Upper lobe of right lung (tissue), 1 donor: ENCODE measurements around the gene PDZD8. TPM values are rescaled to one million over a fixed set of nuclear protein-coding genes. Genes with fewer than 3 reads are reported as not detected.

Experiments used
- ATAC-seq: fragments of 200-7000 bp; cut with Tn5 transposase; one replicate; pipeline ENCODE4 v1.9.1; 2020; ENCODE audit warnings: mild to moderate bottlenecking, moderate library complexity
- DNase-seq: peaks from one replicate; pipeline ENCODE4 v3.0.0-alpha.2; 2020
- H3K27ac ChIP-seq: fragments of 200-600 bp; one replicate; pipeline ENCODE4 v1.8.0; 2022
- H3K27me3 ChIP-seq: fragments of 200-600 bp; one replicate; pipeline ENCODE4 v1.8.0; 2022; ENCODE audit warnings: mild to moderate bottlenecking
- H3K36me3 ChIP-seq: fragments of 200-600 bp; one replicate; pipeline ENCODE4 v1.8.0; 2022
- H3K4me1 ChIP-seq: fragments of 200-600 bp; one replicate; pipeline ENCODE4 v1.8.0; 2022
- H3K4me3 ChIP-seq: fragments of 200-600 bp; one replicate; pipeline ENCODE4 v1.8.0; 2022; ENCODE audit warnings: mild to moderate bottlenecking
- H3K9me3 ChIP-seq: fragments of 200-600 bp; one replicate; pipeline ENCODE4 v1.8.0; 2022
- CTCF ChIP-seq: fragments of 200-600 bp; IDR thresholded peaks from one replicate; pipeline ENCODE4 v1.8.0; 2022; ENCODE audit warnings: antibody characterized with exemption
- intact Hi-C: fragments of 100-400 bp; cut with DNase I; formaldehyde crosslinking; loops from one replicate; pipeline ENCODE4 v1.11.0; 2022
- total RNA-seq: library from RNA; stranded (reverse); fragmentation: NEBNext Ultra II Directional; extraction: Animal tissue kit (Norgen Biotek cat#: 25700); gene quantifications from one replicate; pipeline ENCODE4 v1.2.1, GENCODE V29; 2021
- donor health status: DM: no; HTN: yes; CAD: no; lungs with severe emphysema.

PDZD8 gene
- total RNA-seq, 1 donor from 2014 or later, result 38.7 TPM

- H3K27ac ChIP-seq, result no peak overlapping the region
- no peak for DNase-seq
- H3K4me3 ChIP-seq, result no peak overlapping the region
- TF ChIP-seq CTCF, result no peak
- intact Hi-C loops, result no loop called here
- H3K36me3 ChIP-seq, result no peaks in the 10 kb centered on the region
- no peak for ATAC-seq
- H3K9me3 ChIP-seq, result no peaks in the 10 kb centered on the region
- no peaks in the 10 kb centered on the region for H3K27me3 ChIP-seq
- no peaks in the 10 kb centered on the region for H3K4me1 ChIP-seq
Measured at GRCh38 chr10:117277675-117278074, 97.6 kb downstream of the PDZD8 start.

- ATAC-seq (no peak), DNase-seq (no peak)
- Histone ChIP-seq H3K4me3 (no peak overlapping the region), H3K9me3 (no peaks in the 10 kb centered on the region), H3K36me3 (no peaks in the 10 kb centered on the region), H3K27me3 (no peaks in the 10 kb centered on the region), H3K27ac (no peak overlapping the region), H3K4me1 (no peaks in the 10 kb centered on the region)
- no peak for TF ChIP-seq CTCF
- intact Hi-C loops, result no loop called here
Measured at GRCh38 chr10:117275121-117275520, 100.1 kb downstream of the PDZD8 start.

GRCh38 chr10:117274509-117274908, 100.7 kb downstream of the PDZD8 start:
- intact Hi-C loops, result no loop called here
- no peaks in the 10 kb centered on the region for H3K9me3 ChIP-seq
- no peak overlapping the region for H3K4me3 ChIP-seq
- no peaks in the 10 kb centered on the region for H3K27me3 ChIP-seq
- TF ChIP-seq CTCF, result no peak
- DNase-seq, result no peak
- H3K36me3 ChIP-seq, result no peaks in the 10 kb centered on the region
- no peak for ATAC-seq
- H3K4me1 ChIP-seq, result no peaks in the 10 kb centered on the region
- no peak overlapping the region for H3K27ac ChIP-seq

- Histone ChIP-seq H3K9me3 (no peaks in the 10 kb centered on the region), H3K27ac (no peak overlapping the region), H3K4me3 (no peak overlapping the region), H3K27me3 (no peaks in the 10 kb centered on the region), H3K4me1 (no peaks in the 10 kb centered on the region), H3K36me3 (no peaks in the 10 kb centered on the region)
- ATAC-seq, result peak; percentile 46
- intact Hi-C loops, result no loop called here
- DNase-seq, result no peak
- no peak for TF ChIP-seq CTCF
Measured at GRCh38 chr10:117273980-117274379, 101.3 kb downstream of the PDZD8 start.

- intact Hi-C loops, result no loop called here
- H3K4me3 ChIP-seq, result no peak overlapping the region
- no peaks in the 10 kb centered on the region for H3K36me3 ChIP-seq
- no peaks in the 10 kb centered on the region for H3K4me1 ChIP-seq
- H3K27me3 ChIP-seq, result no peaks in the 10 kb centered on the region
- DNase-seq (no peak), ATAC-seq (no peak)
- H3K27ac ChIP-seq, result no peak overlapping the region
- H3K9me3 ChIP-seq, result no peaks in the 10 kb centered on the region
- no peak for TF ChIP-seq CTCF
Measured at GRCh38 chr10:117272195-117273076, 102.8 kb downstream of the PDZD8 start.
